Osteoblast (primary cell): ENCODE measurements around the gene DDIT4. TPM values are rescaled to one million over a fixed set of nuclear protein-coding genes. Genes with fewer than 3 reads are reported as not detected.

Experiments used
- DNase-seq: peaks from one replicate; pipeline ENCODE4 v3.0.0; 2011; ENCODE audit warnings: low spot score, mixed read lengths; ENCODE audit not compliant: insufficient read length; ENCODE audit errors: missing footprints
- H2AFZ ChIP-seq: 2 replicates; pipeline ENCODE4 v1.6.0; 2011; ENCODE audit warnings: mild to moderate bottlenecking, low read length
- H3K27ac ChIP-seq: 2 replicates; pipeline ENCODE4 v1.5.1; 2011; ENCODE audit warnings: mild to moderate bottlenecking, low read depth, low read length, moderate library complexity
- H3K27me3 ChIP-seq: 2 replicates; pipeline ENCODE4 v1.6.0; 2012; ENCODE audit warnings: mild to moderate bottlenecking, control low read depth, inconsistent platforms, low read length, moderate library complexity; ENCODE audit not compliant: insufficient read depth
- H3K36me3 ChIP-seq: 2 replicates; pipeline ENCODE4 v1.5.1; 2011; ENCODE audit warnings: mild to moderate bottlenecking, low read length, control low read depth, moderate library complexity; ENCODE audit not compliant: insufficient read depth
- H3K4me1 ChIP-seq: 2 replicates; pipeline ENCODE4 v1.5.1; 2011; ENCODE audit warnings: mild to moderate bottlenecking, low read length, control low read depth, moderate library complexity; ENCODE audit not compliant: insufficient read depth
- H3K4me2 ChIP-seq: 2 replicates; pipeline ENCODE4 v1.6.0; 2011; ENCODE audit warnings: mild to moderate bottlenecking, low read length; ENCODE audit not compliant: insufficient read depth
- H3K4me3 ChIP-seq: fragments of 200-600 bp; sonication (generic); 3 replicates; pipeline ENCODE4 v1.5.1; 2012; ENCODE audit warnings: mild to moderate bottlenecking, low read length, inconsistent platforms; ENCODE audit not compliant: insufficient read depth
- H3K79me2 ChIP-seq: 2 replicates; pipeline ENCODE4 v1.6.0; 2012; ENCODE audit warnings: mild to moderate bottlenecking, low read length, control low read depth, inconsistent platforms; ENCODE audit not compliant: insufficient read depth
- H3K9me3 ChIP-seq: 2 replicates; pipeline ENCODE4 v1.5.1; 2011; ENCODE audit warnings: low read depth, low read length, control low read depth
- H4K20me1 ChIP-seq: 2 replicates; pipeline ENCODE4 v1.6.0; 2012; ENCODE audit warnings: mild to moderate bottlenecking, low read length, control low read depth; ENCODE audit not compliant: insufficient read depth
- total RNA-seq: library from RNA; depleted of rRNA; stranded (reverse); fragments of >200 nt; gene quantifications from 2 replicates; pipeline ENCODE4 v1.2.3, GENCODE V29; 2012
- TF ChIP-seq, protein P1 (sequence below): IDR thresholded peaks from 2 replicates; pipeline ENCODE4 v1.5.1; 2011; ENCODE audit warnings: mild to moderate bottlenecking, low read depth, low read length, moderate library complexity; ENCODE audit errors: extremely low read depth

DDIT4 gene
- total RNA-seq, 1 donor = 522 TPM

- H3K4me1 ChIP-seq = peaks cover 25% of the 10 kb centered on the region
- H3K9me3 ChIP-seq = no peaks in the 10 kb centered on the region
- no peaks in the 10 kb centered on the region for H4K20me1 ChIP-seq
- no peaks in the 10 kb centered on the region for H3K36me3 ChIP-seq
- H3K79me2 ChIP-seq = no peaks in the 10 kb centered on the region
- peak; percentile 62 for DNase-seq
- H3K4me3 ChIP-seq = no peak overlapping the region
- H2AFZ ChIP-seq = no peak overlapping the region
- TF ChIP-seq, protein P1, sequence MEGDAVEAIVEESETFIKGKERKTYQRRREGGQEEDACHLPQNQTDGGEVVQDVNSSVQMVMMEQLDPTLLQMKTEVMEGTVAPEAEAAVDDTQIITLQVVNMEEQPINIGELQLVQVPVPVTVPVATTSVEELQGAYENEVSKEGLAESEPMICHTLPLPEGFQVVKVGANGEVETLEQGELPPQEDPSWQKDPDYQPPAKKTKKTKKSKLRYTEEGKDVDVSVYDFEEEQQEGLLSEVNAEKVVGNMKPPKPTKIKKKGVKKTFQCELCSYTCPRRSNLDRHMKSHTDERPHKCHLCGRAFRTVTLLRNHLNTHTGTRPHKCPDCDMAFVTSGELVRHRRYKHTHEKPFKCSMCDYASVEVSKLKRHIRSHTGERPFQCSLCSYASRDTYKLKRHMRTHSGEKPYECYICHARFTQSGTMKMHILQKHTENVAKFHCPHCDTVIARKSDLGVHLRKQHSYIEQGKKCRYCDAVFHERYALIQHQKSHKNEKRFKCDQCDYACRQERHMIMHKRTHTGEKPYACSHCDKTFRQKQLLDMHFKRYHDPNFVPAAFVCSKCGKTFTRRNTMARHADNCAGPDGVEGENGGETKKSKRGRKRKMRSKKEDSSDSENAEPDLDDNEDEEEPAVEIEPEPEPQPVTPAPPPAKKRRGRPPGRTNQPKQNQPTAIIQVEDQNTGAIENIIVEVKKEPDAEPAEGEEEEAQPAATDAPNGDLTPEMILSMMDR = no peak
- no peak overlapping the region for H3K4me2 ChIP-seq
- H3K27me3 ChIP-seq = no peaks in the 10 kb centered on the region
- peak overlapping the region; percentile 75 for H3K27ac ChIP-seq
Observed at GRCh38 chr10:72309290-72310240, 35.8 kb downstream of the DDIT4 start.

DNA sequence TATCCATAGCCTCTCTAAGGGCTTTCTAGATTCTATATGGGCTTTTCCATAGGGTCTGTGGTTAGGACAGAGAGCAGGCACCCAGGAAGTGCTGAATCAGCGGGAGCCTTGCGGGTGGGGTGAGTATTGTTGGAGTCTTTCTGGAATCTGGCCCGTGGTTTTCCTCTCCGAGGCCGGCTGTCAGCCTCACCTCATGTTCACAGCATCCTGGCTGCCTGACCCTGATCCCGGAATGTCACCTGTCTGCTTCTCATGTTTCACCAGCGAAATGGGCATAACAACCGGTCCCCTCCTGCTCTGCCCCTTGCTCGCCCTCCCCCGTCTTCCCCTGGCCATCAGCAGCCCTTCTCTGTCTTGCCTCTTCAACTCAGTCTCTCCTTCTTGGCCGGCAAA lies 36.5 kb downstream of the DDIT4 start:
- DNase-seq = peak; percentile 89
- no peaks in the 10 kb centered on the region for H3K27me3 ChIP-seq
- H2AFZ ChIP-seq = no peak overlapping the region
- no peak overlapping the region for H3K4me2 ChIP-seq
- no peaks in the 10 kb centered on the region for H3K79me2 ChIP-seq
- H3K36me3 ChIP-seq = no peaks in the 10 kb centered on the region
- H4K20me1 ChIP-seq = no peaks in the 10 kb centered on the region
- TF ChIP-seq, protein P1 = no peak
- no peak overlapping the region for H3K4me3 ChIP-seq
- no peak overlapping the region for H3K27ac ChIP-seq
- peaks cover 29% of the 10 kb centered on the region for H3K4me1 ChIP-seq
- H3K9me3 ChIP-seq = no peaks in the 10 kb centered on the region

- no peaks in the 10 kb centered on the region for H3K79me2 ChIP-seq
- H3K4me2 ChIP-seq = no peak overlapping the region
- H3K36me3 ChIP-seq = no peaks in the 10 kb centered on the region
- peak; percentile 39 for DNase-seq
- H3K4me1 ChIP-seq = peaks cover 33% of the 10 kb centered on the region
- H3K27me3 ChIP-seq = no peaks in the 10 kb centered on the region
- H2AFZ ChIP-seq = no peak overlapping the region
- no peak overlapping the region for H3K27ac ChIP-seq
- no peak overlapping the region for H3K4me3 ChIP-seq
- H4K20me1 ChIP-seq = no peaks in the 10 kb centered on the region
- no peaks in the 10 kb centered on the region for H3K9me3 ChIP-seq
- TF ChIP-seq, protein P1 = no peak
Observed at GRCh38 chr10:72310636-72311035, 36.9 kb downstream of the DDIT4 start.

GRCh38 chr10:72311667-72312066 lies 37.9 kb downstream of the DDIT4 start:
- Histone ChIP-seq H3K9me3 (no peaks in the 10 kb centered on the region), H3K4me3 (no peak overlapping the region), H2AFZ (no peak overlapping the region), H3K4me1 (peaks cover 41% of the 10 kb centered on the region), H3K27ac (no peak overlapping the region), H3K27me3 (no peaks in the 10 kb centered on the region), H3K36me3 (no peaks in the 10 kb centered on the region), H4K20me1 (no peaks in the 10 kb centered on the region), H3K79me2 (no peaks in the 10 kb centered on the region), H3K4me2 (no peak overlapping the region)
- TF ChIP-seq, protein P1 = no peak
- peak; percentile 26 for DNase-seq
